H1 (cell line): ENCODE data around the gene ZNF587B.

Source experiments
- EGR1 ChIP-seq: IDR thresholded peaks from 2 replicates; pipeline ENCODE4 v1.6.1; 2011; ENCODE audit warnings: low read depth, low read length, borderline replicate concordance
- POLR2AphosphoS5 ChIP-seq: IDR thresholded peaks from 2 replicates; pipeline ENCODE4 v1.6.1; 2011; ENCODE audit warnings: low read depth, low read length
- TF ChIP-seq, protein P1 (sequence below): IDR thresholded peaks from 2 replicates; pipeline ENCODE4 v1.6.1; 2011; ENCODE audit warnings: low read length, improper control_type of control experiment

DNA sequence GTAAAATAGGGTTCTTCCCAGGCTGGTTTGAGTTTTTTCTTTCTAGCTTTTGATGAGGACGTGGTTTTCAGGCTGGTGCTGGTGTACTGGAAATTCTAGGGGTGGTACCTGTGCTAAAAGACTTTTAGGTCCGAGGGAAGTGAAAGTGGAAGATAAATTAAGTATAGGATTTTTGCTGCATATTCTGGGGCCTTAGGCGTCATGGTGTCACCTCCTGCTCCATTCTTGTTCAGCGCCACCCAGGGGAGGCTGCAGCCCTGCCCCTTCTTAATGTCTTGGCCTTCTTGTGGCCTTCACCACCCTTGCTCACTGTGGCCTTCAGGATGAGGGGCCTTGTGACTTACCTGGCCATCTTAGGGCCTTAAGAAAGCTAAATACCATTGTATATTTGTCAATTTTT, 27.8 kb upstream of the ZNF587B start:
- TF ChIP-seq EGR1 = no peak
- TF ChIP-seq POLR2AphosphoS5 = no peak
- TF ChIP-seq, protein P1, sequence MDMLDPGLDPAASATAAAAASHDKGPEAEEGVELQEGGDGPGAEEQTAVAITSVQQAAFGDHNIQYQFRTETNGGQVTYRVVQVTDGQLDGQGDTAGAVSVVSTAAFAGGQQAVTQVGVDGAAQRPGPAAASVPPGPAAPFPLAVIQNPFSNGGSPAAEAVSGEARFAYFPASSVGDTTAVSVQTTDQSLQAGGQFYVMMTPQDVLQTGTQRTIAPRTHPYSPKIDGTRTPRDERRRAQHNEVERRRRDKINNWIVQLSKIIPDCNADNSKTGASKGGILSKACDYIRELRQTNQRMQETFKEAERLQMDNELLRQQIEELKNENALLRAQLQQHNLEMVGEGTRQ = no peak
